DND-41 (cell line): ENCODE measurements around the gene QRICH1.

Experiments
- EZH2 ChIP-seq: IDR thresholded peaks from 3 replicates; pipeline ENCODE4 v1.6.1; 2012; ENCODE audit warnings: borderline replicate concordance, low read depth, mild to moderate bottlenecking, moderate library complexity, low read length, inconsistent platforms; ENCODE audit not compliant: severe bottlenecking
- TF ChIP-seq, protein P1 (sequence below): IDR thresholded peaks from 2 replicates; pipeline ENCODE4 v1.5.1; 2012; ENCODE audit warnings: borderline replicate concordance, low read length, moderate library complexity, mild to moderate bottlenecking; ENCODE audit not compliant: poor library complexity, severe bottlenecking; ENCODE audit errors: extremely low read depth

DNA sequence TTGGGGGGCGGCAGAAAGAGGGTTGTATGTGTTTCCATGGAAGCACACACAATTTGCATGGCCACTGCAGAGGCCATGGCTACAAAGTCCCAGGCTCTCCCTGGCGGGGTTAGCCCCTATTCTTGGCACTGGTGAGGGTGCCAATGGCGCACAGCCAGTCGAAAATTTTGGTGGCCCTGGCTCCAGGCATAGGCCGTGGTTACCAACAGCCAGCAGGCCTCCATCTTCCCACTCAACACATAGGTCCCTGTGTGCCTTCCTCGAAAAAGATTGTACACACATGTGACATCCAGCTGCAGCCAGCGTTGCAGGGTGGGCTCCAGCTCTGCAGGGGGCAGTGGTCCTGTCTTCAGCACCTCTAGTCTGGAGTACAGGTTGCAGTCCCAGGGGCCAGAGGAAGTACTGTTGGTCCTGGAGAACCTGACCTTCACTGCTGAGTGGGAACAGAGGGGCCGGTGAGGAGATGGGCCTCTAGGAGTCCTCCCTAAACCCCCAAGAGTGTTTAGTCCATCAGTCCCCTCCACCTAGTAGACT lies 96.7 kb downstream of the QRICH1 start:
- TF ChIP-seq, protein P1, sequence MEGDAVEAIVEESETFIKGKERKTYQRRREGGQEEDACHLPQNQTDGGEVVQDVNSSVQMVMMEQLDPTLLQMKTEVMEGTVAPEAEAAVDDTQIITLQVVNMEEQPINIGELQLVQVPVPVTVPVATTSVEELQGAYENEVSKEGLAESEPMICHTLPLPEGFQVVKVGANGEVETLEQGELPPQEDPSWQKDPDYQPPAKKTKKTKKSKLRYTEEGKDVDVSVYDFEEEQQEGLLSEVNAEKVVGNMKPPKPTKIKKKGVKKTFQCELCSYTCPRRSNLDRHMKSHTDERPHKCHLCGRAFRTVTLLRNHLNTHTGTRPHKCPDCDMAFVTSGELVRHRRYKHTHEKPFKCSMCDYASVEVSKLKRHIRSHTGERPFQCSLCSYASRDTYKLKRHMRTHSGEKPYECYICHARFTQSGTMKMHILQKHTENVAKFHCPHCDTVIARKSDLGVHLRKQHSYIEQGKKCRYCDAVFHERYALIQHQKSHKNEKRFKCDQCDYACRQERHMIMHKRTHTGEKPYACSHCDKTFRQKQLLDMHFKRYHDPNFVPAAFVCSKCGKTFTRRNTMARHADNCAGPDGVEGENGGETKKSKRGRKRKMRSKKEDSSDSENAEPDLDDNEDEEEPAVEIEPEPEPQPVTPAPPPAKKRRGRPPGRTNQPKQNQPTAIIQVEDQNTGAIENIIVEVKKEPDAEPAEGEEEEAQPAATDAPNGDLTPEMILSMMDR: peak; percentile 39
- TF ChIP-seq EZH2: no peak
